Measurements from ENCODE around the gene VASH1. TPM values are rescaled to one million over a fixed set of nuclear protein-coding genes. Genes with fewer than 3 reads are reported as not detected.

VASH1 gene
- total and polyA plus RNA-seq, 2 donors (not counting 3 experiments of a cell fraction or from before 2014, with no cell fraction given): 39.8 to 168 TPM

- no peak overlapping the region for H3K4me3 ChIP-seq (replicated peaks in 1 of 3; ENCODE audit: insufficient read depth in 1 of 3, low read depth in 1 of 3, low read length in 3 of 3)
- ChIA-PET POLR2A (no interaction called here), CTCF (interaction anchor here (1.2 to 1.3 kb wide), 2 partner anchors 9 to 14 kb away, joined by 3 to 6 read pairs; no protein-coding TSS in a partner anchor)
- no peak overlapping the region for H3K9ac ChIP-seq (replicated peaks; ENCODE audit: extremely low read depth, insufficient read depth, low read length)
- no peaks in the 10 kb centered on the region for H3K9me3 ChIP-seq (replicated peaks; ENCODE audit: control insufficient read depth, insufficient read depth, low read length)
- no peak for TF ChIP-seq POLR2AphosphoS5 (IDR thresholded peaks at IDR 0.05; ENCODE audit: insufficient read depth, low read depth, low read length)
- no peak for TF ChIP-seq GATA2 (IDR thresholded peaks at IDR 0.05; ENCODE audit: insufficient read depth, insufficient read length, low read depth, low read length)
- no peak for TF ChIP-seq JUN (IDR thresholded peaks at IDR 0.05; ENCODE audit: borderline replicate concordance, insufficient read depth, insufficient read length, low read depth)
- no peak for TF ChIP-seq FOS (IDR thresholded peaks at IDR 0.05; ENCODE audit: borderline replicate concordance, insufficient read depth, low read length)
- TF ChIP-seq MYC (IDR thresholded peaks at IDR 0.05; ENCODE audit: low read depth, low read length): no peak
- no peak for TF ChIP-seq EZH2 (IDR thresholded peaks at IDR 0.05; ENCODE audit: borderline replicate concordance, low read depth, low read length, severe bottlenecking)
- no peak for TF ChIP-seq MAX (IDR thresholded peaks at IDR 0.05; ENCODE audit: insufficient read depth, insufficient read length)
- no peak for TF ChIP-seq POLR2A (IDR thresholded peaks at IDR 0.05; ENCODE audit: low read depth, low read length)
- TF ChIP-seq CTCF (IDR thresholded peaks at IDR 0.05; ENCODE audit: extremely low read depth in 1 of 2, insufficient read depth in 1 of 2, low read depth in 1 of 2, low read length in 2 of 2): no peak
- intact Hi-C loops (cut with micrococcal nuclease): no loop called here
- H3K27ac ChIP-seq (ENCODE audit: insufficient read depth, low read depth, low read length): no peak overlapping the region
- FAIRE-seq: no peak
- dilution Hi-C loops (cut with MboI; ENCODE audit: extremely low pct_ligation_motif_present, low sequenced_read_pairs): no loop called here
- DNase-seq (ENCODE audit: low read depth, low spot score): no peak
- no peak overlapping the region for H2AFZ ChIP-seq (ENCODE audit: low read depth, low read length)
- no peak overlapping the region for H3K4me2 ChIP-seq (ENCODE audit: insufficient read depth, low read length)
- no TSS peak for BruUV-seq (replicated peaks)
- H3K79me2 ChIP-seq (ENCODE audit: control insufficient read depth, insufficient read depth, low read length): no peaks in the 10 kb centered on the region
- no peaks in the 10 kb centered on the region for H4K20me1 ChIP-seq (replicated peaks; ENCODE audit: control insufficient read depth, extremely low read depth, insufficient read depth, low read length)
- H3K36me3 ChIP-seq (ENCODE audit: control insufficient read depth in 2 of 2, extremely low read depth in 1 of 2, insufficient read depth in 2 of 2, low read length in 2 of 2): no peaks in the 10 kb centered on the region
- no peaks in the 10 kb centered on the region for H3K9me1 ChIP-seq (replicated peaks; ENCODE audit: control insufficient read depth, extremely low read depth, insufficient read depth, low read length)
- H3K27me3 ChIP-seq (ENCODE audit: control insufficient read depth in 2 of 2, insufficient read depth in 2 of 2, low read length in 2 of 2): peaks cover 8 to 12% of the 10 kb centered on the region in 2 experiments
- H3K4me1 ChIP-seq (ENCODE audit: control insufficient read depth, extremely low read depth, insufficient read depth, low read length): peaks cover 16% of the 10 kb centered on the region
These were observed 36.4 kb upstream of the VASH1 start for GRCh38 chr14:76724651-76725550.
